ENCODE results near the gene ECEL1. TPM values are rescaled to one million over a fixed set of nuclear protein-coding genes. Genes with fewer than 3 reads are reported as not detected.

Gene ECEL1
- total and polyA plus RNA-seq, 2 donors (not counting 1 experiment from before 2014, with no cell fraction given) = 0.47 TPM; not detected in 1

- intact Hi-C loops (cut with micrococcal nuclease) = no loop called here
- H3K9me3 Mint-ChIP-seq (ENCODE audit: insufficient read depth) = no peaks in the 10 kb centered on the region
- DNase-seq (no peak), ATAC-seq (ENCODE audit: low read depth) (no peak)
- H3K27ac ChIP-seq (ENCODE audit: low read length in 2 of 2) = no peak overlapping the region
- peaks cover 0 to 7% of the 10 kb centered on the region in 2 donors for H3K4me1 ChIP-seq (ENCODE audit: control insufficient read depth in 2 of 2, insufficient read depth in 2 of 2, low read length in 2 of 2)
- H3K4me1 Mint-ChIP-seq = peaks cover 2% of the 10 kb centered on the region
- H3K9ac ChIP-seq (ENCODE audit: low read length) = no peak overlapping the region
- peaks cover 3% of the 10 kb centered on the region for H3K27me3 Mint-ChIP-seq
- H3K79me2 ChIP-seq (ENCODE audit: control insufficient read depth, insufficient read depth, low read length) = no peaks in the 10 kb centered on the region
- ChIA-PET POLR2A (no interaction called here), CTCF (interaction anchor here (0.7 to 0.8 kb wide), 2 partner anchors 523 to 1576 kb away, joined by 3 read pairs; no protein-coding TSS in a partner anchor)
- WGBS (ENCODE audit: insufficient coverage) = 90% methylated on average over 11 of the region's 12 CpGs
- H4K20me1 ChIP-seq (ENCODE audit: control insufficient read depth, insufficient read depth, low read length, poor library complexity, severe bottlenecking) = no peaks in the 10 kb centered on the region
- no peak overlapping the region for H3K27ac Mint-ChIP-seq
- no peaks in the 10 kb centered on the region for H3K36me3 ChIP-seq (replicated peaks in 1 of 2; ENCODE audit: control extremely low read depth in 1 of 2, control insufficient read depth in 1 of 2, extremely low read depth in 1 of 2, insufficient read depth in 2 of 2, low read length in 1 of 2)
- H3K9me3 ChIP-seq (ENCODE audit: control extremely low read depth in 1 of 3, control insufficient read depth in 2 of 3, insufficient read depth in 1 of 3, low read length in 2 of 3) = no peaks in the 10 kb centered on the region
- no peak overlapping the region for H3K4me3 ChIP-seq (ENCODE audit: control extremely low read depth in 1 of 5, extremely low read depth in 1 of 5, insufficient read depth in 1 of 5, low read depth in 2 of 5, low read length in 4 of 5)
- no peak overlapping the region for H2AFZ ChIP-seq (ENCODE audit: insufficient read depth, low read depth, low read length, poor library complexity, severe bottlenecking)
- no peaks in the 10 kb centered on the region for H3K27me3 ChIP-seq (replicated peaks in 1 of 4; ENCODE audit: control extremely low read depth in 1 of 4, control insufficient read depth in 3 of 4, insufficient read depth in 4 of 4, low read length in 3 of 4)
- TF ChIP-seq, protein P1, sequence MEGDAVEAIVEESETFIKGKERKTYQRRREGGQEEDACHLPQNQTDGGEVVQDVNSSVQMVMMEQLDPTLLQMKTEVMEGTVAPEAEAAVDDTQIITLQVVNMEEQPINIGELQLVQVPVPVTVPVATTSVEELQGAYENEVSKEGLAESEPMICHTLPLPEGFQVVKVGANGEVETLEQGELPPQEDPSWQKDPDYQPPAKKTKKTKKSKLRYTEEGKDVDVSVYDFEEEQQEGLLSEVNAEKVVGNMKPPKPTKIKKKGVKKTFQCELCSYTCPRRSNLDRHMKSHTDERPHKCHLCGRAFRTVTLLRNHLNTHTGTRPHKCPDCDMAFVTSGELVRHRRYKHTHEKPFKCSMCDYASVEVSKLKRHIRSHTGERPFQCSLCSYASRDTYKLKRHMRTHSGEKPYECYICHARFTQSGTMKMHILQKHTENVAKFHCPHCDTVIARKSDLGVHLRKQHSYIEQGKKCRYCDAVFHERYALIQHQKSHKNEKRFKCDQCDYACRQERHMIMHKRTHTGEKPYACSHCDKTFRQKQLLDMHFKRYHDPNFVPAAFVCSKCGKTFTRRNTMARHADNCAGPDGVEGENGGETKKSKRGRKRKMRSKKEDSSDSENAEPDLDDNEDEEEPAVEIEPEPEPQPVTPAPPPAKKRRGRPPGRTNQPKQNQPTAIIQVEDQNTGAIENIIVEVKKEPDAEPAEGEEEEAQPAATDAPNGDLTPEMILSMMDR (IDR thresholded peaks at IDR 0.05) = no peak
- TF ChIP-seq EZH2 (IDR thresholded peaks at IDR 0.05; ENCODE audit: borderline replicate concordance, insufficient read depth, low read depth, low read length, poor library complexity, severe bottlenecking) = no peak
- H3K4me2 ChIP-seq (replicated peaks; ENCODE audit: low read depth, low read length, poor library complexity, severe bottlenecking) = no peak overlapping the region
- H3K4me3 Mint-ChIP-seq = no peak overlapping the region
Measured at GRCh38 chr2:232438091-232438490, 49.5 kb downstream of the ECEL1 start.

- TF ChIP-seq, protein P1 (IDR thresholded peaks at IDR 0.05) = no peak
- TF ChIP-seq EZH2 (IDR thresholded peaks at IDR 0.05; ENCODE audit: borderline replicate concordance, insufficient read depth, low read depth, low read length, poor library complexity, severe bottlenecking) = no peak
- Histone ChIP-seq H3K27ac (ENCODE audit: low read length in 2 of 2) (no peak overlapping the region), H3K27me3 (replicated peaks in 1 of 4; ENCODE audit: control extremely low read depth in 1 of 4, control insufficient read depth in 3 of 4, insufficient read depth in 4 of 4, low read length in 3 of 4) (no peaks in the 10 kb centered on the region), H3K4me2 (replicated peaks; ENCODE audit: low read depth, low read length, poor library complexity, severe bottlenecking) (no peak overlapping the region), H3K9me3 (ENCODE audit: control extremely low read depth in 1 of 3, control insufficient read depth in 2 of 3, insufficient read depth in 1 of 3, low read length in 2 of 3) (no peaks in the 10 kb centered on the region), H3K4me1 (ENCODE audit: control insufficient read depth in 2 of 2, insufficient read depth in 2 of 2, low read length in 2 of 2) (peaks cover 0 to 7% of the 10 kb centered on the region in 2 donors), H3K36me3 (replicated peaks in 1 of 2; ENCODE audit: control extremely low read depth in 1 of 2, control insufficient read depth in 1 of 2, extremely low read depth in 1 of 2, insufficient read depth in 2 of 2, low read length in 1 of 2) (no peaks in the 10 kb centered on the region), H4K20me1 (ENCODE audit: control insufficient read depth, insufficient read depth, low read length, poor library complexity, severe bottlenecking) (no peaks in the 10 kb centered on the region), H3K4me3 (ENCODE audit: control extremely low read depth in 1 of 5, extremely low read depth in 1 of 5, insufficient read depth in 1 of 5, low read depth in 2 of 5, low read length in 4 of 5) (no peak overlapping the region), H3K79me2 (ENCODE audit: control insufficient read depth, insufficient read depth, low read length) (no peaks in the 10 kb centered on the region), H3K9ac (ENCODE audit: low read length) (no peak overlapping the region), H2AFZ (ENCODE audit: insufficient read depth, low read depth, low read length, poor library complexity, severe bottlenecking) (no peak overlapping the region)
- Mint-ChIP-seq H3K27me3 (peaks cover 3% of the 10 kb centered on the region), H3K4me3 (no peak overlapping the region), H3K27ac (no peak overlapping the region), H3K9me3 (ENCODE audit: insufficient read depth) (no peaks in the 10 kb centered on the region), H3K4me1 (peaks cover 2% of the 10 kb centered on the region)
- no peak for DNase-seq
- intact Hi-C loops (cut with micrococcal nuclease) = no loop called here
- ChIA-PET POLR2A (no interaction called here), CTCF (interaction anchor here (0.6 to 1.1 kb wide), 4 partner anchors 9 to 1500 kb away, joined by 3 to 5 read pairs (median 3); no protein-coding TSS in a partner anchor)
- no peak for ATAC-seq (ENCODE audit: low read depth)
- WGBS (ENCODE audit: insufficient coverage) = 95% methylated on average over 12 of the region's 12 CpGs
Measured at GRCh38 chr2:232437195-232437571, 50.5 kb downstream of the ECEL1 start.

Data from B cell (primary cell).